CD4-positive, alpha-beta T cell (primary cell): ENCODE measurements around the gene DDIT3. TPM values are rescaled to one million over a fixed set of nuclear protein-coding genes. Genes with fewer than 3 reads are reported as not detected.

Experiments
- ATAC-seq: fragments of 200-7000 bp; cut with Tn5 transposase; one replicate; pipeline ENCODE4 v1.10.0; 2022; ENCODE audit warnings: mild to moderate bottlenecking; ENCODE audit not compliant: poor library complexity
- CTCF ChIA-PET: fragments of 350-600 bp; sonication (Branson Sonifier 250); formaldehyde crosslinking; loops from one replicate; lab custom pipeline; 2021; ENCODE audit warnings: antibody characterized with exemption, inconsistent platforms; lab: Charles Lee
- POLR2A ChIA-PET: fragments of 350-600 bp; sonication (Branson Sonifier 250); formaldehyde crosslinking; loops from one replicate; lab custom pipeline; 2021; ENCODE audit warnings: antibody characterized with exemption, inconsistent platforms; lab: Charles Lee
- DNase-seq, 14 experiments: peaks; one replicate each; pipeline ENCODE4 v3.0.0-alpha.2; 2013 to 2020; ENCODE audit warnings: mixed read lengths in 2 of 14
- H3K27ac ChIP-seq, 2 donors: one replicate each; pipeline versions ENCODE4 v1.5.1 to v1.7.0; 2013; ENCODE audit warnings: low read length in 2 of 2, low read depth in 1 of 2, mild to moderate bottlenecking in 1 of 2
- H3K27me3 ChIP-seq, 2 experiments: 1 replicate in 1 of 2; 2 replicates in 1 of 2; pipeline versions ENCODE4 v1.6.1 to v1.7.0; 2013; ENCODE audit warnings: low read length in 2 of 2, control low read depth in 1 of 2, mild to moderate bottlenecking in 1 of 2, moderate library complexity in 1 of 2; ENCODE audit not compliant: insufficient read depth in 2 of 2, control insufficient read depth in 1 of 2
- H3K36me3 ChIP-seq: one replicate; pipeline ENCODE4 v1.6.1; 2013; ENCODE audit warnings: low read length, control low read depth; ENCODE audit not compliant: insufficient read depth
- H3K4me1 ChIP-seq: one replicate; pipeline ENCODE4 v1.6.1; 2013; ENCODE audit warnings: low read length, control low read depth; ENCODE audit not compliant: insufficient read depth
- H3K4me3 ChIP-seq: one replicate; pipeline ENCODE4 v1.5.1; 2013; ENCODE audit warnings: mild to moderate bottlenecking, low read length, moderate library complexity
- H3K9me3 ChIP-seq, 2 experiments: 1 replicate in 1 of 2; 2 replicates in 1 of 2; pipeline versions ENCODE4 v1.6.1 to v1.7.0; 2013; ENCODE audit warnings: low read length in 2 of 2, mild to moderate bottlenecking in 2 of 2, control low read depth in 1 of 2, moderate library complexity in 1 of 2; ENCODE audit not compliant: control insufficient read depth in 1 of 2, insufficient read depth in 1 of 2
- H3K27ac Mint-ChIP-seq: one replicate; pipeline ENCODE4 v1.8.0; 2020; ENCODE audit warnings: mixed read lengths
- H3K27me3 Mint-ChIP-seq: one replicate; pipeline ENCODE4 v1.8.0; 2021; ENCODE audit warnings: mixed read lengths
- H3K36me3 Mint-ChIP-seq: one replicate; pipeline ENCODE4 v1.8.0; 2021; ENCODE audit warnings: low read depth, mixed read lengths
- H3K4me1 Mint-ChIP-seq: one replicate; pipeline ENCODE4 v1.8.0; 2021; ENCODE audit warnings: low read depth, mixed read lengths
- H3K4me3 Mint-ChIP-seq: one replicate; pipeline ENCODE4 v1.8.0; 2020; ENCODE audit warnings: mild to moderate bottlenecking, mixed read lengths
- H3K9me3 Mint-ChIP-seq: one replicate; pipeline ENCODE4 v1.8.0; 2020; ENCODE audit warnings: mixed read lengths
- CTCF ChIP-seq: fragments of 200-600 bp; IDR thresholded peaks from one replicate; pipeline ENCODE4 v1.8.0; 2022; ENCODE audit warnings: antibody characterized with exemption, mild to moderate bottlenecking
- intact Hi-C, 2 experiments: fragments of 100-400 bp; cut with DNase I in 1 of 2; cut with micrococcal nuclease in 1 of 2; formaldehyde crosslinking; loops; one replicate each; pipeline versions ENCODE4 v1.15.1 to v1.9.0; 2023 to 2025; cut with DNase I, micrococcal nuclease
- total RNA-seq, 174 experiments: library from RNA in 2 of 174; stranded (reverse) in 2 of 174; gene quantifications; one replicate each; pipeline ENCODE4 v1.2.3 and lab custom pipeline; 2021 to 2026

DDIT3 gene
- total RNA-seq, 2 experiments from 2014 or later, result 145 TPM

GRCh38 chr12:57529831-57530230, 9.5 kb upstream of the DDIT3 start:
- H3K27ac ChIP-seq, result no peak overlapping the region
- Mint-ChIP-seq H3K27ac (peak overlapping the region; percentile 44), H3K9me3 (no peaks in the 10 kb centered on the region), H3K4me1 (no peaks in the 10 kb centered on the region), H3K4me3 (no peak overlapping the region), H3K27me3 (no peaks in the 10 kb centered on the region), H3K36me3 (peaks cover 90% of the 10 kb centered on the region)
- no peak for TF ChIP-seq CTCF
- no peak for ATAC-seq
- no peaks in the 10 kb centered on the region for H3K27me3 ChIP-seq
- ChIA-PET CTCF (no interaction called here), POLR2A (no interaction called here)
- H3K36me3 ChIP-seq, result peaks cover 96% of the 10 kb centered on the region
- peaks cover 17% of the 10 kb centered on the region for H3K4me1 ChIP-seq
- no peaks in the 10 kb centered on the region for H3K9me3 ChIP-seq
- intact Hi-C loops, result no loop called here
- H3K4me3 ChIP-seq, result no peak overlapping the region
- no peak for DNase-seq

GRCh38 chr12:57528831-57529555, 8.7 kb upstream of the DDIT3 start:
- peaks cover 93% of the 10 kb centered on the region for H3K36me3 ChIP-seq
- POLR2A ChIA-PET, result no interaction called here
- H3K27me3 Mint-ChIP-seq, result no peaks in the 10 kb centered on the region

GRCh38 chr12:57528176-57528575, 7.9 kb upstream of the DDIT3 start:
- peaks cover 87% of the 10 kb centered on the region for H3K36me3 ChIP-seq
- ChIA-PET POLR2A (no interaction called here), CTCF (no interaction called here)
- Mint-ChIP-seq H3K36me3 (peaks cover 90% of the 10 kb centered on the region), H3K27ac (no peak overlapping the region), H3K4me3 (no peak overlapping the region), H3K27me3 (no peaks in the 10 kb centered on the region), H3K4me1 (peaks cover 15% of the 10 kb centered on the region), H3K9me3 (no peaks in the 10 kb centered on the region)
- intact Hi-C loops, result no loop called here
- no peaks in the 10 kb centered on the region for H3K27me3 ChIP-seq
- DNase-seq (no peak), ATAC-seq (no peak)
- no peak overlapping the region for H3K4me3 ChIP-seq
- H3K9me3 ChIP-seq, result no peaks in the 10 kb centered on the region
- no peak overlapping the region for H3K27ac ChIP-seq
- H3K4me1 ChIP-seq, result peaks cover 33% of the 10 kb centered on the region
- no peak for TF ChIP-seq CTCF

More at GRCh38 chr12:57528831-57529555, 8.7 kb upstream of the DDIT3 start:
- intact Hi-C loops, result no loop called here
- no peak overlapping the region for H3K4me3 ChIP-seq
- Mint-ChIP-seq H3K9me3 (no peaks in the 10 kb centered on the region), H3K27ac (peak overlapping the region; percentile 44), H3K4me3 (no peak overlapping the region), H3K36me3 (peaks cover 90% of the 10 kb centered on the region), H3K4me1 (peaks cover 7% of the 10 kb centered on the region)
- TF ChIP-seq CTCF, result no peak
- H3K27ac ChIP-seq, result no peak overlapping the region
- CTCF ChIA-PET, result no interaction called here
- peaks cover 25% of the 10 kb centered on the region for H3K4me1 ChIP-seq
- no peaks in the 10 kb centered on the region for H3K9me3 ChIP-seq
- H3K27me3 ChIP-seq, result no peaks in the 10 kb centered on the region
- no peak for DNase-seq
- no peak for ATAC-seq
